ENCODE data around the gene RELN. TPM values are rescaled to one million over a fixed set of nuclear protein-coding genes. Genes with fewer than 3 reads are reported as not detected.

The RELN gene
- total RNA-seq, 1 donor from 2014 or later, result not detected

GRCh38 chr7:103547451-103548284 is 441.8 kb downstream of the RELN start:
- Mint-ChIP-seq H3K27me3 (peaks cover 15% of the 10 kb centered on the region), H3K36me3 (ENCODE audit: low read depth) (no peaks in the 10 kb centered on the region), H3K9me3 (no peaks in the 10 kb centered on the region), H3K4me1 (no peaks in the 10 kb centered on the region), H3K4me3 (no peak overlapping the region), H3K27ac (no peak overlapping the region)
- DNase-seq, result no peak
- no peak for ATAC-seq (ENCODE audit: low read depth)
- intact Hi-C loops (cut with micrococcal nuclease), result no loop called here
- ChIA-PET CTCF (no interaction called here), POLR2A (no interaction called here)
- TF ChIP-seq CTCF (IDR thresholded peaks at IDR 0.05), result no peak

- POLR2A ChIA-PET, result no interaction called here
- intact Hi-C loops (cut with micrococcal nuclease), result no loop called here
- H3K4me3 Mint-ChIP-seq, result no peak overlapping the region
- H3K27ac Mint-ChIP-seq, result no peak overlapping the region
- DNase-seq (no peak), ATAC-seq (ENCODE audit: low read depth) (no peak)
- H3K36me3 Mint-ChIP-seq (ENCODE audit: low read depth), result no peaks in the 10 kb centered on the region
- CTCF ChIA-PET, result no interaction called here
- no peaks in the 10 kb centered on the region for H3K4me1 Mint-ChIP-seq
- H3K9me3 Mint-ChIP-seq, result no peaks in the 10 kb centered on the region
- H3K27me3 Mint-ChIP-seq, result peaks cover 20% of the 10 kb centered on the region
- no peak for TF ChIP-seq CTCF (IDR thresholded peaks at IDR 0.05)
These were observed 447.0 kb downstream of the RELN start for GRCh38 chr7:103542470-103542869.

GRCh38 chr7:103541947-103542346 is 447.5 kb downstream of the RELN start:
- H3K36me3 Mint-ChIP-seq (ENCODE audit: low read depth), result no peaks in the 10 kb centered on the region
- no peak overlapping the region for H3K27ac Mint-ChIP-seq
- intact Hi-C loops (cut with micrococcal nuclease), result no loop called here
- no peaks in the 10 kb centered on the region for H3K9me3 Mint-ChIP-seq
- no peaks in the 10 kb centered on the region for H3K4me1 Mint-ChIP-seq
- ATAC-seq (ENCODE audit: low read depth) (no peak), DNase-seq (no peak)
- TF ChIP-seq CTCF (IDR thresholded peaks at IDR 0.05), result no peak
- ChIA-PET POLR2A (no interaction called here), CTCF (no interaction called here)
- peaks cover 20% of the 10 kb centered on the region for H3K27me3 Mint-ChIP-seq
- H3K4me3 Mint-ChIP-seq, result no peak overlapping the region

- ChIA-PET POLR2A (no interaction called here), CTCF (no interaction called here)
- H3K27ac Mint-ChIP-seq, result no peak overlapping the region
- DNase-seq, result no peak
- TF ChIP-seq CTCF (IDR thresholded peaks at IDR 0.05), result no peak
- H3K9me3 Mint-ChIP-seq, result no peaks in the 10 kb centered on the region
- H3K27me3 Mint-ChIP-seq, result peaks cover 15% of the 10 kb centered on the region
- no peak overlapping the region for H3K4me3 Mint-ChIP-seq
- no peaks in the 10 kb centered on the region for H3K36me3 Mint-ChIP-seq (ENCODE audit: low read depth)
- intact Hi-C loops (cut with micrococcal nuclease), result no loop called here
- ATAC-seq (ENCODE audit: low read depth), result no peak
- no peaks in the 10 kb centered on the region for H3K4me1 Mint-ChIP-seq
These were observed 448.4 kb downstream of the RELN start for GRCh38 chr7:103541026-103541425.

- ATAC-seq (ENCODE audit: low read depth) (no peak), DNase-seq (no peak)
- Mint-ChIP-seq H3K27ac (no peak overlapping the region), H3K4me1 (no peaks in the 10 kb centered on the region), H3K27me3 (peaks cover 13% of the 10 kb centered on the region), H3K9me3 (no peaks in the 10 kb centered on the region), H3K4me3 (no peak overlapping the region), H3K36me3 (ENCODE audit: low read depth) (no peaks in the 10 kb centered on the region)
- ChIA-PET CTCF (no interaction called here), POLR2A (no interaction called here)
- intact Hi-C loops (cut with micrococcal nuclease), result no loop called here
- no peak for TF ChIP-seq CTCF (IDR thresholded peaks at IDR 0.05)
These were observed 449.1 kb downstream of the RELN start for GRCh38 chr7:103540338-103540737.

Data from activated B cell treated with CpG ODN at 0.5 μM for 24 hours (primary cell).